ENCODE measurements around the gene BCL2L12.
"Not testable (repeated sequence)": the region's sequence is repeated elsewhere in the genome, so short reads cannot be mapped to it uniquely, and the experiment has no call there.

The BCL2L12 gene

GRCh38 chr19:49712397-49712859, 46.7 kb downstream of the BCL2L12 start:
- no peak for DNase-seq (ENCODE audit: low read depth in 2 of 2)

- no peak for DNase-seq (ENCODE audit: low read depth in 2 of 2)
Measured at GRCh38 chr19:49713236-49713845, 47.6 kb downstream of the BCL2L12 start.

DNA sequence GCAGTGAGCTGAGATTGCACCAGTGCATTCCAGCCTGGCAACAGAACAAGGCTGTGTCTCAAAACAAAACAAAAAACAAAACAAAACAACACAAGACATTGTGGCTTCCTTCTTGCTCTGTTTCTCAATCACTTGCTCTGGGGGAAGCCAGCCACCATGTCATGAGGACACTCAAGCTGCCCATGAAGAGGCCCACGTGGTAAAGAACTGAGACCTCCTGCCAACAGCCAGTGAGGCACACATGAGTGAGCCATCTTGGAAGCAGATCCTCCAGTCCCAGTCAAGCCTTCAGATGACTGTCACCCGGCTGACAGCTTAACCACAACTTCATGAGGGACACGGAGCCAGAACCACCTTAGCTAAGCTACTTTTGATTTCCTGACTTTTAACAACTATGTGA, 50.4 kb downstream of the BCL2L12 start:
- DNase-seq (ENCODE audit: low read depth in 2 of 2), result no peak

DNA sequence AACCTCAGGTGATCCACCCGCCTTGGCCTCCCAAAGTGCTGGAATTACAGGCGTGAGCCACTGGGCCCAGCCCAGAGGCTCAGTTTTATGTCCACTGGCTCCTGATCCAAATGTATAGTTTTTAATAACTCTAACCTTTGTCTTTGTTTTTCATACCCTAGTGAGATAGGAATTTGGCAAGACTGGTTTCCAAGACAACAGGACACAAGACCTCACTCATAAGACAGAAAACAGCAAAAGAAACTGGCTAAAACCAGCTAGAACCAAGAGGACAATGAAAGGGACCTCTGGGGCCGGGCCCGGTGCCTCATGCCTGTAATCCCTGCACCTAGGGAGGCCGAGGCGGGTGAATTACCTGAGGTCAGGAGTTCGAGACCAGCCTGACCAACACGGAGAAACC, 52.8 kb downstream of the BCL2L12 start:
- no peak for DNase-seq (ENCODE audit: low read depth in 2 of 2)

DNA sequence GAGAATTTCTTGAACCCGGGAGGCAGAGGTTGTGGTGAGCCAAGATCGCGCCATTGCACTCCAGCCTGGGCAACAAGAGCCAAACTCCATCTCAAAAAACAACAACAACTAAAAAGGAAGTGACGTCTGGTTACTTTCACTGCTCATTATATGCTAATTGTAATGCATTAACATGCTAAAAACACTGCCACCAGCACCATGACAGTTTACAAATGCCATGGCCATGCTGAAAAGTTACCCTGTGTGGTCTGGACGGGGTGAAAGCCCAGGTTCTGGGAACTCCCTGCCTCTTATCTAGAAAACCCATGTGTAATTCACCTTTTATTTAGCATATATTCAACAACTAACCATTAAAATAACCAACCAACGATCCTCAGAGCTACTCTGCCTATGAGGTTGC, 53.3 kb downstream of the BCL2L12 start:
- no peak for DNase-seq (ENCODE audit: low read depth in 2 of 2)

DNA sequence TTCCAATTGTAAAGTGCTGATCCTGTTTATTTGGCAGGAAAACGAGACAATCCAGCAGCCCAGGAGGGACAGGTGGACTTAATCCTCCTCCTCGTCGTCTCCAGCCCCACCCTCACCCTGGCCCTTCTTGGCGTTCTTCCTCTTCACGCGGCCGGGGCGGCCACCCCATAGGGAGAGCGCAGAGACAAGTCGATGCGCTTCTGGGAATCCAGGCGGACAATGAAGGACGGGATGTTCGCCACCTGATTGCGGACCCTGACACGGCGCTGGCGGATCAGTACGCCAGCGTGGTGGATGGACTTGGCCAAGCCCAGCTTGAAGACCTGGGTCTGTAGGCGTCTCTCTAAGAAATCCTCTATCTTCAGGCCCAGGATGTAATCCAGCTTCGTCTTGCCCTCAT, 53.7 kb downstream of the BCL2L12 start:
- DNase-seq (ENCODE audit: low read depth in 2 of 2), result not testable (repeated sequence)
